Breast epithelium (tissue), 4 donors: ENCODE data around the gene FHAD1. TPM values are rescaled to one million over a fixed set of nuclear protein-coding genes. Genes with fewer than 3 reads are reported as not detected.

ENCODE experiments used
- DNase-seq, 2 donors: peaks; one replicate each; pipeline ENCODE4 v3.0.0-alpha.2; 2019; ENCODE audit warnings: low spot score in 2 of 2
- H3K27ac ChIP-seq, 2 donors: fragments of 200-600 bp; sonication (generic) in 1 of 2; one replicate each; pipeline ENCODE4 v1.5.1; 2016 to 2019; ENCODE audit warnings: mild to moderate bottlenecking in 1 of 2
- H3K27me3 ChIP-seq, 2 donors: fragments of 200-600 bp; sonication (generic) in 1 of 2; one replicate each; pipeline versions ENCODE4 v1.5.1 to v1.6.0; 2017 to 2019; ENCODE audit warnings: control low read depth in 1 of 2, mild to moderate bottlenecking in 1 of 2
- H3K36me3 ChIP-seq: fragments of 200-600 bp; one replicate; pipeline ENCODE4 v1.5.1; 2019
- H3K4me1 ChIP-seq, 2 donors: fragments of 200-600 bp; sonication (generic); one replicate each; pipeline ENCODE4 v1.5.1; 2016 to 2019; ENCODE audit warnings: control low read depth in 1 of 2
- H3K4me3 ChIP-seq, 3 donors: fragments of 200-600 bp; sonication (generic); 1 replicate in 2 of 3; 2 replicates in 1 of 3; pipeline ENCODE4 v1.5.1; 2016 to 2019; ENCODE audit warnings: mild to moderate bottlenecking in 3 of 3, moderate library complexity in 2 of 3
- H3K9me3 ChIP-seq, 2 donors: fragments of 200-600 bp; sonication (generic) in 1 of 2; one replicate each; pipeline ENCODE4 v1.5.1; 2016 to 2019; ENCODE audit warnings: control low read depth in 1 of 2
- CTCF ChIP-seq, 3 donors: fragments of 450-650 bp; IDR thresholded peaks; one replicate each; pipeline ENCODE4 v1.5.1; 2016 to 2017; ENCODE audit warnings: antibody characterized with exemption in 3 of 3, mild to moderate bottlenecking in 3 of 3, moderate library complexity in 3 of 3
- POLR2A ChIP-seq: fragments of 450-650 bp; IDR thresholded peaks from one replicate; pipeline ENCODE4 v1.6.1; 2016; ENCODE audit warnings: antibody characterized with exemption, mild to moderate bottlenecking, moderate library complexity
- POLR2AphosphoS5 ChIP-seq, 3 donors: sonication (generic); formaldehyde crosslinking; IDR thresholded peaks; one replicate each; pipeline ENCODE4 v1.6.1; 2017; ENCODE audit warnings: antibody characterized with exemption in 3 of 3
- intact Hi-C: fragments of 100-400 bp; cut with DNase I; formaldehyde crosslinking; loops from one replicate; pipeline ENCODE4 v1.15.1; 2023; ENCODE audit warnings: low total_unique reads
- total RNA-seq, 3 donors: library from RNA; depleted of rRNA; stranded (reverse); fragments of >200 nt; gene quantifications; one replicate each; pipeline ENCODE4 v1.1.0, GENCODE V29; 2016

Gene FHAD1
- total RNA-seq, 3 donors from 2014 or later = 1.0 to 2.3 TPM; not detected in 1

GRCh38 chr1:15423355-15424077, 176.5 kb downstream of the FHAD1 start:
- no peaks in the 10 kb centered on the region for H3K27me3 ChIP-seq
- no peaks in the 10 kb centered on the region for H3K4me1 ChIP-seq
- no peak for DNase-seq
- H3K27ac ChIP-seq = no peak overlapping the region
- intact Hi-C loops = loop anchor here (10.0 kb wide), 1 partner anchor 289 kb away; no protein-coding TSS in a partner anchor
- H3K9me3 ChIP-seq = no peaks in the 10 kb centered on the region
- H3K36me3 ChIP-seq = no peaks in the 10 kb centered on the region
- H3K4me3 ChIP-seq = no peak overlapping the region
- TF ChIP-seq CTCF (IDR thresholded peaks at IDR 0.05) = no peak
- TF ChIP-seq POLR2A = no peak
- TF ChIP-seq POLR2AphosphoS5 (IDR thresholded peaks at IDR 0.05) = no peak

DNA sequence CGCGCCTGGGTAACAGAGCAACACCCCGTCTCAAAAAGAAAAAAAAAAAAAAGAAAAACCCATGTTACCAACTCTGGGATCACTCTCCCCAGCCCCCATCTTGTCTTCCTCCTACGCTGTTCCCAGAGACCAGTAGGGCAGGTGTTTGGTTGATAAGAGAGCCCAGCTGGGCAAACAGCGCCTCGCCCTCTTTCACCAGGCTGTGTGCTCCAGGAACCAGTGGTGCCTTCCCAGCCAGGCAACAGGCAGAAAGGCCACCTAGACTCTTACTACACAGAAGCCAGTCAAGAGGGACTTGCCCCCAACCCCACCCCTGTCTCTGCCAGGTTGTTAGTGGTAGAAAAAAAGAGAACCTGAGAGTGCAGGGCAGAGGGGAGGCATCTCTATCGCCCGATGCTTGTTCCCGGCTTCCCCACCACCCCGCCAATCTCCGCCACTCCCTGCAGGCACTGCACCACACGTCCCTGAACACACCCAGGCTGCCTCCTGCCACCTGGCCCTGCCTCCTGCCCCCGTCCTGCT, 177.2 kb downstream of the FHAD1 start:
- DNase-seq = no peak
- intact Hi-C loops = loop anchor here (10.0 kb wide), 1 partner anchor 289 kb away; no protein-coding TSS in a partner anchor

GRCh38 chr1:15424981-15425380, 178.0 kb downstream of the FHAD1 start:
- no peaks in the 10 kb centered on the region for H3K36me3 ChIP-seq

More for the DNA sequence above, 177.2 kb downstream of the FHAD1 start:
- Histone ChIP-seq H3K4me3 (no peak overlapping the region), H3K9me3 (no peaks in the 10 kb centered on the region), H3K36me3 (no peaks in the 10 kb centered on the region), H3K27me3 (no peaks in the 10 kb centered on the region), H3K27ac (no peak overlapping the region), H3K4me1 (no peaks in the 10 kb centered on the region)
- TF ChIP-seq POLR2A (no peak), POLR2AphosphoS5 (IDR thresholded peaks at IDR 0.05) (no peak), CTCF (IDR thresholded peaks at IDR 0.05) (no peak)

DNA sequence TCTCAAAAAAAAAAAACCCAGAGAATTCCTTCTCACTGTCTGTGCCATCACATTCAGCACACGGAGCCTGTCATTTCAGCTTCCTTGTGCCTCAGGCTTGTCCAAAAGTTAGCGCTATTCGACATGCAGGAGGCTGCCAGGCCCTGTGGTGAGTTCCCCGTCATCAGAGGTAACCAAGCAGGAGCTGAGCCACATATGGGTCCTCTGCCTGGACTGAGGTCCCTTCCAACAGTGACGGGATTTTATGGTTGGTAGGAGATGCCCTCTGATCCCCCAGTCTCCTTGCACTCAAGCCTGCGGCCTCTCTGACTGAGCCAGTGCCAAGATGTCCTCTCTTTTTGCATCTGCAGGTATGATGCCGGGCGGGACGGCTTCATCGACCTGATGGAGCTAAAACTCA, 178.5 kb downstream of the FHAD1 start:
- Histone ChIP-seq H3K27me3 (no peaks in the 10 kb centered on the region), H3K27ac (no peak overlapping the region), H3K9me3 (no peaks in the 10 kb centered on the region), H3K4me1 (no peaks in the 10 kb centered on the region), H3K4me3 (no peak overlapping the region), H3K36me3 (no peaks in the 10 kb centered on the region)
- intact Hi-C loops = loop anchor here (10.0 kb wide), 1 partner anchor 291 kb away; no protein-coding TSS in a partner anchor
- TF ChIP-seq POLR2A = no peak
- TF ChIP-seq POLR2AphosphoS5 (IDR thresholded peaks at IDR 0.05) = no peak
- no peak for TF ChIP-seq CTCF (IDR thresholded peaks at IDR 0.05)
- no peak for DNase-seq

More at GRCh38 chr1:15424981-15425380, 178.0 kb downstream of the FHAD1 start:
- Histone ChIP-seq H3K4me1 (no peaks in the 10 kb centered on the region), H3K27me3 (no peaks in the 10 kb centered on the region), H3K27ac (no peak overlapping the region), H3K9me3 (no peaks in the 10 kb centered on the region), H3K4me3 (no peak overlapping the region)
- TF ChIP-seq CTCF (IDR thresholded peaks at IDR 0.05) = no peak
- TF ChIP-seq POLR2A = no peak
- no peak for TF ChIP-seq POLR2AphosphoS5 (IDR thresholded peaks at IDR 0.05)
- DNase-seq = no peak
- intact Hi-C loops = loop anchor here (10.0 kb wide), 1 partner anchor 290 kb away; no protein-coding TSS in a partner anchor

DNA sequence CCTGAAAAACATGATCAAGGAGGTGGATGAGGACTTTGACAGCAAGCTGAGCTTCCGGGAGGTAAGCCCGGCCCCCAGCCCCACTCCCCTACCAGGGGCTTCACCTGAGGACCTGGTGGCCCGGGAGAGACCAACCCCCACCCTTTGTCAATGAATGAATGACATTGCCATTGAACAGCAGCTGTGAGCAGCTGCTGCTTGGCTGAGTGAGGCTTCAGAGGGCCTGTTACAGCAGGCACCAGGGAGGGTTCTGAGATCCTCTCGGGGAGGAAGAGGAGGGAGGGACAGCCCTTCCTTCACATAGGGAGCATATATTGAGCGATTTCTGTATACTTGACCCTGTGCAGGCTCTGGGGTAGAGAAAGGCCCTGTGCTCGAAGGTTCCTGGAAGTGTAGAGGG, 178.9 kb downstream of the FHAD1 start:
- Histone ChIP-seq H3K36me3 (no peaks in the 10 kb centered on the region), H3K4me3 (no peak overlapping the region), H3K4me1 (no peaks in the 10 kb centered on the region), H3K9me3 (no peaks in the 10 kb centered on the region), H3K27ac (no peak overlapping the region), H3K27me3 (no peaks in the 10 kb centered on the region)
- no peak for TF ChIP-seq POLR2AphosphoS5 (IDR thresholded peaks at IDR 0.05)
- TF ChIP-seq POLR2A = no peak
- TF ChIP-seq CTCF (IDR thresholded peaks at IDR 0.05) = no peak
- intact Hi-C loops = loop anchor here (10.0 kb wide), 1 partner anchor 291 kb away; no protein-coding TSS in a partner anchor
- no peak for DNase-seq
